Spleen (tissue), 11 donors: Measurements from ENCODE around the gene DMD. TPM values are rescaled to one million over a fixed set of nuclear protein-coding genes. Genes with fewer than 3 reads are reported as not detected.

Source experiments
- DNase-seq: peaks from one replicate; pipeline ENCODE4 v3.0.0-alpha.2; 2020
- H3K27ac ChIP-seq, 8 donors: fragments of 200-600 bp; sonication (generic) in 7 of 8; 1 replicate in 4 of 8; 2 replicates in 4 of 8; pipeline versions ENCODE4 v1.5.0 to v1.8.0; 2016 to 2021; ENCODE audit warnings: inconsistent platforms in 4 of 8, mild to moderate bottlenecking in 4 of 8, moderate library complexity in 1 of 8
- H3K27me3 ChIP-seq, 7 donors: fragments of 200-600 bp; sonication (generic) in 6 of 7; replicated peaks in 1 of 7; 1 replicate in 4 of 7; 2 replicates in 3 of 7; pipeline versions ENCODE4 v1.5.0 to v1.8.0; 2016 to 2021; ENCODE audit warnings: inconsistent platforms in 3 of 7, mild to moderate bottlenecking in 1 of 7
- H3K36me3 ChIP-seq, 6 donors: fragments of 200-600 bp; sonication (generic) in 5 of 6; 1 replicate in 4 of 6; 2 replicates in 2 of 6; pipeline versions ENCODE4 v1.5.0 to v1.8.0; 2016 to 2021; ENCODE audit warnings: inconsistent platforms in 2 of 6
- H3K4me1 ChIP-seq, 6 donors: fragments of 200-600 bp; sonication (generic) in 5 of 6; 1 replicate in 3 of 6; 2 replicates in 3 of 6; pipeline versions ENCODE4 v1.5.0 to v1.8.0; 2016 to 2021; ENCODE audit warnings: inconsistent platforms in 3 of 6
- H3K4me3 ChIP-seq, 8 donors: fragments of 200-600 bp; sonication (generic) in 7 of 8; 1 replicate in 4 of 8; 2 replicates in 4 of 8; pipeline versions ENCODE4 v1.5.0 to v1.8.0; 2016 to 2021; ENCODE audit warnings: inconsistent platforms in 4 of 8, mild to moderate bottlenecking in 4 of 8, moderate library complexity in 2 of 8
- H3K9me3 ChIP-seq, 8 donors: fragments of 200-600 bp; sonication (generic) in 7 of 8; 1 replicate in 4 of 8; 2 replicates in 4 of 8; pipeline versions ENCODE4 v1.5.0 to v1.8.0; 2016 to 2021; ENCODE audit warnings: inconsistent platforms in 4 of 8
- CTCF ChIP-seq, 11 experiments: fragments of 200-600 bp in 7 of 11; fragments of 450-650 bp in 4 of 11; sonication (generic) in 4 of 11; IDR thresholded peaks in 8 of 11; conservative IDR thresholded peaks in 3 of 11; 1 replicate in 7 of 11; 2 replicates in 4 of 11; pipeline versions ENCODE4 v1.4.0 to v1.8.0; 2016 to 2021; ENCODE audit warnings: antibody characterized with exemption in 11 of 11, inconsistent platforms in 4 of 11, mild to moderate bottlenecking in 1 of 11
- POLR2A ChIP-seq, 3 donors: fragments of 450-650 bp; IDR thresholded peaks; one replicate each; pipeline ENCODE4 v1.5.1; 2017; ENCODE audit warnings: antibody characterized with exemption in 3 of 3, mild to moderate bottlenecking in 1 of 3
- POLR2AphosphoS5 ChIP-seq, 3 donors: sonication (generic); formaldehyde crosslinking; IDR thresholded peaks; one replicate each; pipeline ENCODE4 v1.5.1; 2017; ENCODE audit warnings: antibody characterized with exemption in 3 of 3
- WGBS, 5 donors: extraction: QIAGEN DNeasy Blood & Tissue Kit in 3 of 5; methylation state at CpG; one replicate each; pipeline versions ENCODE4 v1.1.5 to v1.1.7; 2013 to 2018; 5-methylcytosine and 5-hydroxymethylcytosine counted together
- intact Hi-C: fragments of 100-400 bp; cut with DNase I; formaldehyde crosslinking; loops from one replicate; pipeline ENCODE4 v1.15.0; 2023; ENCODE audit warnings: low total_unique reads
- polyA plus RNA-seq, 3 donors: library from polyadenylated mRNA; stranded (reverse); fragments of 200-250 nt; gene quantifications; one replicate each; pipeline ENCODE4 v1.2.1, GENCODE V29; 2013
- total RNA-seq, 7 donors: library from RNA; depleted of rRNA in 3 of 7; stranded (reverse); fragments of >200 nt in 3 of 7; fragmentation: NEBNext Ultra II Directional in 4 of 7; extraction: Animal tissue kit (Norgen Biotek cat#: 25700) in 4 of 7; gene quantifications; one replicate each; pipeline versions ENCODE4 v1.1.0 to v1.2.1, GENCODE V29; 2016 to 2021
- donor health status: healthy with polysubstance abuse.
- donor health status: DM: no; HTN: no; CAD: no; lungs with moderate emphysema.
- donor health status: DM: no; HTN: no; CAD: no.
- donor health status: Bipolar disorder and iron deficiency.
- donor health status: healthy.
- donor health status: DM: no; HTN: no; CAD: no.
- donor health status: DM: yes; HTN: yes; CAD: no.

The DMD gene
- total and polyA plus RNA-seq, 10 donors, result 1.3 to 11.3 (median 4.4) TPM

- TF ChIP-seq CTCF (IDR thresholded peaks at IDR 0.05 in 8 of 11, conservative IDR thresholded peaks at IDR 0.05 in 3 of 11) (no peak), POLR2AphosphoS5 (IDR thresholded peaks at IDR 0.05) (no peak), POLR2A (IDR thresholded peaks at IDR 0.05) (no peak)
- WGBS, 5 donors, result 67 to 69% (median 68%) methylated on average over 1 of the region's 1 CpG
- no peak overlapping the region for H3K4me3 ChIP-seq
- no peaks in the 10 kb centered on the region for H3K4me1 ChIP-seq
- H3K27me3 ChIP-seq, result no peaks in the 10 kb centered on the region
- no peak for DNase-seq
- intact Hi-C loops, result no loop called here
- H3K27ac ChIP-seq, result no peak overlapping the region
- H3K36me3 ChIP-seq, result no peaks in the 10 kb centered on the region
- H3K9me3 ChIP-seq, result no peaks in the 10 kb centered on the region
Measured at GRCh38 chrX:32545101-32545500, 666.2 kb downstream of the DMD start.

- H3K27ac ChIP-seq, result no peak overlapping the region
- no peaks in the 10 kb centered on the region for H3K4me1 ChIP-seq
- no peaks in the 10 kb centered on the region for H3K9me3 ChIP-seq
- H3K27me3 ChIP-seq, result no peaks in the 10 kb centered on the region
- no peak overlapping the region for H3K4me3 ChIP-seq
- DNase-seq, result no peak
- 80 to 88% (median 85%) methylated on average over 8 of the region's 8 CpGs for WGBS, 5 donors
- TF ChIP-seq POLR2A (IDR thresholded peaks at IDR 0.05) (no peak), CTCF (IDR thresholded peaks at IDR 0.05 in 8 of 11, conservative IDR thresholded peaks at IDR 0.05 in 3 of 11) (no peak), POLR2AphosphoS5 (IDR thresholded peaks at IDR 0.05) (no peak)
- no peaks in the 10 kb centered on the region for H3K36me3 ChIP-seq
- intact Hi-C loops, result no loop called here
Measured at GRCh38 chrX:32538554-32538953, 672.8 kb downstream of the DMD start.

- Histone ChIP-seq H3K27me3 (no peaks in the 10 kb centered on the region), H3K4me3 (no peak overlapping the region), H3K9me3 (no peaks in the 10 kb centered on the region), H3K27ac (no peak overlapping the region), H3K36me3 (no peaks in the 10 kb centered on the region), H3K4me1 (peaks cover 0 to 6% (median 0%) of the 10 kb centered on the region in 6 donors)
- no peak for DNase-seq
- TF ChIP-seq POLR2AphosphoS5 (IDR thresholded peaks at IDR 0.05) (no peak), CTCF (IDR thresholded peaks at IDR 0.05 in 8 of 11, conservative IDR thresholded peaks at IDR 0.05 in 3 of 11) (no peak), POLR2A (IDR thresholded peaks at IDR 0.05) (no peak)
- WGBS, 5 donors, result 60 to 80% (median 67%) methylated on average over 4 of the region's 4 CpGs
- intact Hi-C loops, result no loop called here
Measured at GRCh38 chrX:32533848-32534247, 677.5 kb downstream of the DMD start.

- DNase-seq, result no peak
- Histone ChIP-seq H3K9me3 (no peaks in the 10 kb centered on the region), H3K27ac (no peak overlapping the region), H3K36me3 (no peaks in the 10 kb centered on the region), H3K4me3 (no peak overlapping the region), H3K27me3 (no peaks in the 10 kb centered on the region), H3K4me1 (peaks cover 0 to 6% (median 0%) of the 10 kb centered on the region in 6 donors)
- intact Hi-C loops, result no loop called here
- WGBS, 5 donors, result 71 to 92% (median 85%) methylated on average over 4 of the region's 4 CpGs
- no peak for TF ChIP-seq POLR2AphosphoS5 (IDR thresholded peaks at IDR 0.05)
Measured at GRCh38 chrX:32532262-32532661, 679.1 kb downstream of the DMD start.
